Rectal smooth muscle tissue (tissue), 1 donor: Measurements from ENCODE around the gene BRCA2.

Experiments
- H3K27ac ChIP-seq: one replicate; pipeline ENCODE4 v1.7.0; 2013; ENCODE audit warnings: low read depth, low read length, inconsistent platforms
- H3K27me3 ChIP-seq: one replicate; pipeline ENCODE4 v1.7.0; 2013; ENCODE audit warnings: low read length; ENCODE audit not compliant: control insufficient read depth, insufficient read depth
- H3K36me3 ChIP-seq: one replicate; pipeline ENCODE4 v1.7.0; 2013; ENCODE audit warnings: low read length; ENCODE audit not compliant: control insufficient read depth, insufficient read depth
- H3K4me1 ChIP-seq: one replicate; pipeline ENCODE4 v1.7.0; 2013; ENCODE audit warnings: low read length; ENCODE audit not compliant: control insufficient read depth, insufficient read depth
- H3K4me3 ChIP-seq: one replicate; pipeline ENCODE4 v1.7.0; 2013; ENCODE audit warnings: low read length
- H3K9ac ChIP-seq: one replicate; pipeline ENCODE4 v1.7.0; 2013; ENCODE audit warnings: low read length

The BRCA2 gene

DNA sequence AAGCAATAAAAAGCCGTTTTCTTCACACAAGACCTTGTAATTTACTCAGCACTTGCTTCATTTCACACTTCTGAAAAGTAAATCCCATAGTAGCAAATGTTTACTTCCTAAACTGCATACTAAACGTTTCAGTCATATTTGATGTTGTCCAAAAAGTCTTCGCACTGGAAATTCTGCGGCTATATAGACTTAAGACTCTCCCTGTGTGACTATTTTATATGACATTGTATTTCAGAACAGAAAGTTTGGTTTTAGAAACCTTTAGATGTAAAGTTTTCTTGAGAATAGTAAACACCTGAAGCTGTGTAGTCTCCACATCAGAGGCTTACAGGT is 29.7 kb upstream of the BRCA2 start:
- no peaks in the 10 kb centered on the region for H3K36me3 ChIP-seq
- H3K4me1 ChIP-seq, result peaks cover 11% of the 10 kb centered on the region
- no peak overlapping the region for H3K9ac ChIP-seq
- no peaks in the 10 kb centered on the region for H3K27me3 ChIP-seq
- peak overlapping the region; percentile 78 for H3K27ac ChIP-seq
- H3K4me3 ChIP-seq, result no peak overlapping the region

DNA sequence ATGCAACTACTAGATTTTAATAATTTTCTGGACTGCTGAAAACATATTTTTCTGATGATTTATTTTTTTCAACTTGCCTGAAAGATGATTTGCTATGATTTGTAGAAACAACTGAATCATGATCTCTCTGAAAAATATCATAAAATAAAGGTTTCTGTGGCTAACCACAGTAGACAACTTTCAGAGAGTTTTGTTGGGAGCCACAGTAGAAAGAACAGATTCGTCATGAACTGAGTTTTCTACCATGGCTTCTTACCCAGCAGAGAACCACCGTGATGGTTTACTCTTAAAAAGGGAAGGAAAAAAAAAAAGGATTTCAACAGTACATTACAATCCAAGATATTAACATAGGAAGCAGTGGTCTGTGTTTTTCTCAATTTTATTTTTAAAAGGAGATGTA is 18.1 kb upstream of the BRCA2 start:
- H3K27me3 ChIP-seq, result no peaks in the 10 kb centered on the region
- H3K4me3 ChIP-seq, result no peak overlapping the region
- H3K4me1 ChIP-seq, result no peaks in the 10 kb centered on the region
- H3K36me3 ChIP-seq, result no peaks in the 10 kb centered on the region
- H3K9ac ChIP-seq, result no peak overlapping the region
- H3K27ac ChIP-seq, result no peak overlapping the region

DNA sequence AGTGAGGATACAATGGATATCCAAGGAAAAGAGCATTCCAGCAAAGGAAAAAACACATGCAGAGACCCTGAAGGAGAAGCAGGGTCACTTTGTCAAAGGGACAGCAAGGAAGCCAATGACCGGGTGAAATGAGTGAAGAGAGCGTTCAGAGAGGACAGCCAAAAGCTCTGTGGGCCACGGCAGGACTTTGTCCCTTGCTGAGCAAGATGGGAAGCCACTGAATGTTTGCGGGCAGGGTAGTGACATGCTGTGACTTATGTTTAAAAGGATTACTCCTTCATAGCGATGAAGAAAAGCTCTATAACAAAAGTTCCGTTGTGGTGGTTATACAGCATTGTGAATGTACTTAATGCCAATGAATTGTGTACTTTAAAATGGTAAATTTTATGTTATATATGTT is 16.6 kb upstream of the BRCA2 start:
- Histone ChIP-seq H3K4me1 (no peaks in the 10 kb centered on the region), H3K4me3 (no peak overlapping the region), H3K27me3 (no peaks in the 10 kb centered on the region), H3K9ac (no peak overlapping the region), H3K36me3 (no peaks in the 10 kb centered on the region), H3K27ac (no peak overlapping the region)

- no peak overlapping the region for H3K27ac ChIP-seq
- H3K9ac ChIP-seq, result no peak overlapping the region
- no peaks in the 10 kb centered on the region for H3K4me1 ChIP-seq
- H3K27me3 ChIP-seq, result no peaks in the 10 kb centered on the region
- H3K4me3 ChIP-seq, result no peak overlapping the region
- H3K36me3 ChIP-seq, result no peaks in the 10 kb centered on the region
Observed at GRCh38 chr13:32299893-32300292, 15.4 kb upstream of the BRCA2 start.

GRCh38 chr13:32300406-32300805 is 14.9 kb upstream of the BRCA2 start:
- no peak overlapping the region for H3K9ac ChIP-seq
- no peak overlapping the region for H3K4me3 ChIP-seq
- no peaks in the 10 kb centered on the region for H3K27me3 ChIP-seq
- no peak overlapping the region for H3K27ac ChIP-seq
- H3K4me1 ChIP-seq, result no peaks in the 10 kb centered on the region
- H3K36me3 ChIP-seq, result no peaks in the 10 kb centered on the region

DNA sequence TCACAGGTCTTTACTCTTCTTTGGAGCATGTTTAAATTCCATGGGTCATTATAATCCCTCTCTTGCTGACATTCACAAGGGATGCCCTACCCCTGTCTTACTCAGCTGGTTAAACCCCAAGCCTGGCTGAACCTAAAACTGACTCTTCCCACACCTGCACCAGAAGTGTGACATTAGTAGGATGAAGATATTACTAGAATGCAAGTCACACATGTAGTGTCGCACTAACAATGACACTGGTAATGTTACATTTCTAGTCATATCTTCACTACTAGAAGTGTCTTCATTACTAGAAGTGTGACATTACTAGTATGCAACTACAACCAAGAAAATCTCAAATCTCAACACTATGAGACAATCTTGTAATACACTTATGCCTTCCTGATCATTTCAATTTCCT is 14.4 kb upstream of the BRCA2 start:
- Histone ChIP-seq H3K27ac (no peak overlapping the region), H3K27me3 (no peaks in the 10 kb centered on the region), H3K4me3 (no peak overlapping the region), H3K36me3 (no peaks in the 10 kb centered on the region), H3K9ac (no peak overlapping the region), H3K4me1 (no peaks in the 10 kb centered on the region)

- Histone ChIP-seq H3K27me3 (no peaks in the 10 kb centered on the region), H3K27ac (no peak overlapping the region), H3K4me1 (no peaks in the 10 kb centered on the region), H3K9ac (no peak overlapping the region), H3K4me3 (no peak overlapping the region), H3K36me3 (no peaks in the 10 kb centered on the region)
Observed at GRCh38 chr13:32302461-32302860, 12.8 kb upstream of the BRCA2 start.

GRCh38 chr13:32305646-32306045 is 9.7 kb upstream of the BRCA2 start:
- no peak overlapping the region for H3K9ac ChIP-seq
- H3K27ac ChIP-seq, result no peak overlapping the region
- no peaks in the 10 kb centered on the region for H3K27me3 ChIP-seq
- H3K36me3 ChIP-seq, result no peaks in the 10 kb centered on the region
- peaks cover 4% of the 10 kb centered on the region for H3K4me1 ChIP-seq
- H3K4me3 ChIP-seq, result no peak overlapping the region

GRCh38 chr13:32309312-32310133 is 5.8 kb upstream of the BRCA2 start:
- H3K4me3 ChIP-seq, result peak overlapping the region; percentile 40
- peak overlapping the region; percentile 41 for H3K27ac ChIP-seq
- no peaks in the 10 kb centered on the region for H3K36me3 ChIP-seq
- peaks cover 4% of the 10 kb centered on the region for H3K4me1 ChIP-seq
- no peaks in the 10 kb centered on the region for H3K27me3 ChIP-seq
- H3K9ac ChIP-seq, result no peak overlapping the region

GRCh38 chr13:32310134-32310706 is 5.1 kb upstream of the BRCA2 start:
- Histone ChIP-seq H3K9ac (no peak overlapping the region), H3K27ac (peak overlapping the region; percentile 41)

DNA sequence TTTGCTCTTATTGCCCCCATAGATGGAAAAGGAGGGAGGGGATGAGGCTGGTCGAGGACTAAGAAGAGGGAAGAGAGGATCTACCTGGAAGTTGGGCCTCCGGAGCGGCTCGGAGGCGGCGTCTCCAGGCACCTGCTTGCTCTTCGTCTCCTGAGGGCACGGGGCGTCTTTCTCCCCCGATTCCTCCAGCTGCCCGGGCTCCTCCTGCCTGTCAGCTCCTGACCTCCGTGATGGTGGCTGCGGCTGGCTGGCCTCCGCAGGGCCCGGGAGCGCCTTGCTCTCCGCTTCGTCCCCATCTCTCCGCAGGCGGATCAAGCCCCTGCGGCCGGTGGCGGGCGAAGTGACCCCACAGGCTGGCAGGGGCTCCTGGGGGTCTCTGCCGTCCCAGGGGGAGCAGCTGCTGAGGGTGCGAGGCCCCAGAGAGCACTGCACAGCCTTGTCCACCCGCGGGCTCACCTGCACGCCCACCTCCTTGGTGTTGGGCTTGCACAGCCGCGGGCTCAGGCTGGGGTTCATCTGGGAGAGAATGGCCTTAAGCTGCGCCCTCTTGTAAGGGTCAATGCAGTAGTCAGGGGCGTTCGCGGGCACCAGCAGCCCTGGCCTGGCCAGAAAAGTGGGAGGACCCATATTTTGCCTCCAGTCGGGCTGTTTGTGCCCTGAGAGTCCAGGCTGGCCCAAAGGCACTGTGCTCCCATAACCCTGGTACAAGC is 4.0 kb upstream of the BRCA2 start:
- H3K9ac ChIP-seq, result no peak overlapping the region

More at GRCh38 chr13:32310134-32310706, 5.1 kb upstream of the BRCA2 start:
- Histone ChIP-seq H3K4me3 (peak overlapping the region; percentile 40), H3K36me3 (no peaks in the 10 kb centered on the region), H3K27me3 (no peaks in the 10 kb centered on the region), H3K4me1 (peaks cover 4% of the 10 kb centered on the region)

GRCh38 chr13:32314271-32315237 is 754 bp upstream of the BRCA2 start:
- Histone ChIP-seq H3K4me3 (peak overlapping the region; percentile 85), H3K4me1 (peaks cover 2% of the 10 kb centered on the region), H3K36me3 (no peaks in the 10 kb centered on the region), H3K9ac (peak overlapping the region; percentile 66), H3K27me3 (no peaks in the 10 kb centered on the region), H3K27ac (peak overlapping the region; percentile 92)

More for the DNA sequence above, 4.0 kb upstream of the BRCA2 start:
- Histone ChIP-seq H3K4me3 (no peak overlapping the region), H3K4me1 (peaks cover 4% of the 10 kb centered on the region), H3K36me3 (no peaks in the 10 kb centered on the region), H3K27ac (no peak overlapping the region), H3K27me3 (no peaks in the 10 kb centered on the region)
